Kidney (tissue), 14 donors: ENCODE results near the gene TYMP. TPM values are rescaled to one million over a fixed set of nuclear protein-coding genes. Genes with fewer than 3 reads are reported as not detected.

Source experiments
- DNase-seq, 5 donors: peaks; one replicate each; pipeline ENCODE4 v3.0.0-alpha.2; 2013 to 2020
- FAIRE-seq: peaks from 2 replicates; lab custom pipeline; 2012; peaks lifted over from hg19 to GRCh38; lab: Jason Lieb, UNC
- H3K27ac ChIP-seq, 2 donors: one replicate each; pipeline ENCODE4 v1.7.0; 2013; ENCODE audit warnings: low read depth in 2 of 2, low read length in 2 of 2, inconsistent platforms in 1 of 2
- H3K27me3 ChIP-seq: one replicate; pipeline ENCODE4 v1.7.1; 2013; ENCODE audit warnings: low read length, inconsistent platforms; ENCODE audit not compliant: control insufficient read depth, insufficient read depth
- H3K36me3 ChIP-seq, 3 donors: one replicate each; pipeline versions ENCODE4 v1.7.0 to v1.7.1; 2013; ENCODE audit warnings: low read length in 3 of 3, control low read depth in 1 of 3, inconsistent platforms in 1 of 3; ENCODE audit not compliant: insufficient read depth in 3 of 3, control insufficient read depth in 2 of 3
- H3K4me1 ChIP-seq, 3 donors: one replicate each; pipeline versions ENCODE4 v1.7.0 to v1.7.1; 2013; ENCODE audit warnings: low read length in 3 of 3, inconsistent platforms in 1 of 3, low read depth in 1 of 3; ENCODE audit not compliant: control insufficient read depth in 2 of 3, insufficient read depth in 2 of 3
- H3K4me3 ChIP-seq, 3 donors: one replicate each; pipeline versions ENCODE4 v1.7.0 to v1.8.1; 2013; ENCODE audit warnings: low read length in 3 of 3, control low read depth in 1 of 3, inconsistent platforms in 1 of 3
- H3K9ac ChIP-seq, 3 donors: one replicate each; pipeline versions ENCODE4 v1.7.0 to v1.7.1; 2013; ENCODE audit warnings: low read length in 3 of 3, control low read depth in 1 of 3, inconsistent platforms in 1 of 3
- H3K9me3 ChIP-seq, 3 donors: one replicate each; pipeline versions ENCODE4 v1.7.0 to v1.7.1; 2013; ENCODE audit warnings: low read length in 3 of 3, control low read depth in 1 of 3, inconsistent platforms in 1 of 3; ENCODE audit not compliant: control insufficient read depth in 2 of 3, insufficient read depth in 1 of 3
- intact Hi-C: fragments of 100-400 bp; cut with DNase I; formaldehyde crosslinking; loops from one replicate; pipeline ENCODE4 v1.11.1; 2022
- polyA plus RNA-seq: library from polyadenylated mRNA; stranded (reverse); fragments of 350-450 nt; fragmentation: Illumina TruSeq; extraction: RNeasy Lipid Tissue Mini Kit (QIAGEN cat#74804); gene quantifications from one replicate; pipeline ENCODE4 v1.2.3, GENCODE V29; 2014; ENCODE audit warnings: low read depth, low replicate concordance; ENCODE audit not compliant: insufficient read depth
- total RNA-seq: library from RNA; stranded (reverse); fragmentation: NEBNext Ultra II Directional; extraction: Animal tissue kit (Norgen Biotek cat#: 25700); gene quantifications from one replicate; pipeline ENCODE4 v1.2.1, GENCODE V29; 2021
- TF ChIP-seq, protein P1 (sequence below): IDR thresholded peaks from 3 replicates; pipeline ENCODE4 v1.5.1; 2012; ENCODE audit warnings: mild to moderate bottlenecking, moderate library complexity, borderline replicate concordance; ENCODE audit not compliant: insufficient read depth; ENCODE audit errors: extremely low read depth
- donor health status: control.
- donor health status: control.
- donor health status: control.
- donor health status: control.
- donor health status: control.
- donor health status: DM: yes; HTN: yes; CAD: no.
- donor health status: Normal renal cell carcinoma (clear cell type).

TYMP gene
- total and polyA plus RNA-seq, 2 donors from 2014 or later = 22.2 to 163 TPM

DNA sequence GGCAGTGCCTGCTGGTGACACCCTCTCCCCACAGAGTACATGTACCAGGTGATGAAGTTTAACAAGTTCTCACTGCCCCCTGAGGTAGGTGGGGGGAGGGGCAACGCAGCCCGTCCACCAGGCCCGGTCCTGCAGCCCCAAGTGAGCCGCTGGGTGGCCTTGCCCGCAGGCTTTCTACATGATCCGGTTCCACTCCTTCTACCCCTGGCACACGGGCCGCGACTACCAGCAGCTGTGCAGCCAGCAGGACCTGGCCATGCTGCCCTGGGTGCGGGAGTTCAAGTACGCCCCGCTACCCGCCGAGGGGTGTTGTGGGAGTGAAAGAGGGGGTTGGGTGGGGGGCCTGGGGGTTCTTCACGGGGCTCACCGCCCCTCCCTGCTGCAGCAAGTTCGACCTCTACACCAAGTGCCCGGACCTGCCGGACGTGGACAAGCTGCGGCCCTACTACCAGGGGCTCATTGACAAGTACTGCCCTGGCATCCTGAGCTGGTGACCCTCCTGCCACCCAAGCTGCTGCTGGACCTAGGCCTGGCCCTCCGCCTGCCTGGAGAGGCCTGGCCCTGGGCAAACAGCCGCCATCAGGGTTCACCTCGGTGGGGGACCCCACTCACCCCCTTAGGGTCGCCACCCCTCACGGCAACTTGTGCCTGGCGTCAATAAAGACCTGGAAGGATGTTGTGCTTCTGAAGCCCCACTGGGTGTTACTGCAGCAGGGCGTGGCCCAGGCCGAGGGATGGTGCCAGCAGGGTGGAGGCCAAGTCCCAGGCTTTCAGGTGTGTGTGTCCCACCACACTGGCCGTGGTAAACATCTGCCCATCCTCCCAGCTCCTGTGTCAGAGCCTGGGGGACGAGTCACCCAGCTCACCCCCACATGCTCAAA, 40.2 kb downstream of the TYMP start:
- H3K36me3 ChIP-seq = peaks cover 0 to 4% (median 0%) of the 10 kb centered on the region in 3 donors
- TF ChIP-seq, protein P1, sequence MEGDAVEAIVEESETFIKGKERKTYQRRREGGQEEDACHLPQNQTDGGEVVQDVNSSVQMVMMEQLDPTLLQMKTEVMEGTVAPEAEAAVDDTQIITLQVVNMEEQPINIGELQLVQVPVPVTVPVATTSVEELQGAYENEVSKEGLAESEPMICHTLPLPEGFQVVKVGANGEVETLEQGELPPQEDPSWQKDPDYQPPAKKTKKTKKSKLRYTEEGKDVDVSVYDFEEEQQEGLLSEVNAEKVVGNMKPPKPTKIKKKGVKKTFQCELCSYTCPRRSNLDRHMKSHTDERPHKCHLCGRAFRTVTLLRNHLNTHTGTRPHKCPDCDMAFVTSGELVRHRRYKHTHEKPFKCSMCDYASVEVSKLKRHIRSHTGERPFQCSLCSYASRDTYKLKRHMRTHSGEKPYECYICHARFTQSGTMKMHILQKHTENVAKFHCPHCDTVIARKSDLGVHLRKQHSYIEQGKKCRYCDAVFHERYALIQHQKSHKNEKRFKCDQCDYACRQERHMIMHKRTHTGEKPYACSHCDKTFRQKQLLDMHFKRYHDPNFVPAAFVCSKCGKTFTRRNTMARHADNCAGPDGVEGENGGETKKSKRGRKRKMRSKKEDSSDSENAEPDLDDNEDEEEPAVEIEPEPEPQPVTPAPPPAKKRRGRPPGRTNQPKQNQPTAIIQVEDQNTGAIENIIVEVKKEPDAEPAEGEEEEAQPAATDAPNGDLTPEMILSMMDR = no peak
- no peak for FAIRE-seq
- no peak overlapping the region for H3K27ac ChIP-seq
- no peaks in the 10 kb centered on the region for H3K27me3 ChIP-seq
- peaks cover 0 to 11% (median 0%) of the 10 kb centered on the region in 3 donors for H3K4me1 ChIP-seq
- DNase-seq = peak in 1 of 5 donors; percentile 66
- H3K9ac ChIP-seq = no peak overlapping the region
- peak overlapping the region in 1 of 3 donors; percentile 56 for H3K4me3 ChIP-seq
- H3K9me3 ChIP-seq = no peaks in the 10 kb centered on the region
- intact Hi-C loops = no loop called here

- intact Hi-C loops = no loop called here
- no peak for FAIRE-seq
- Histone ChIP-seq H3K36me3 (peaks cover 0 to 4% (median 0%) of the 10 kb centered on the region in 3 donors), H3K4me3 (peak overlapping the region in 2 of 3 donors; percentile 39 to 57), H3K9me3 (no peaks in the 10 kb centered on the region), H3K4me1 (peaks cover 0 to 13% (median 0%) of the 10 kb centered on the region in 3 donors), H3K27ac (no peak overlapping the region), H3K9ac (no peak overlapping the region), H3K27me3 (no peaks in the 10 kb centered on the region)
- TF ChIP-seq, protein P1 = no peak
- DNase-seq = no peak
Measured at GRCh38 chr22:50488886-50489285, 40.9 kb downstream of the TYMP start.

- H3K9me3 ChIP-seq = no peaks in the 10 kb centered on the region
- intact Hi-C loops = no loop called here
Measured at GRCh38 chr22:50488006-50488677, 41.7 kb downstream of the TYMP start.

More at GRCh38 chr22:50488006-50488677, 41.7 kb downstream of the TYMP start:
- Histone ChIP-seq H3K4me1 (peaks cover 0 to 13% (median 0%) of the 10 kb centered on the region in 3 donors), H3K36me3 (peaks cover 0 to 4% (median 0%) of the 10 kb centered on the region in 3 donors), H3K9ac (peak overlapping the region in 1 of 3 donors; percentile 51), H3K27me3 (no peaks in the 10 kb centered on the region), H3K4me3 (peak overlapping the region in 2 of 3 donors; percentile 69 to 75), H3K27ac (no peak overlapping the region)
- FAIRE-seq = no peak
- DNase-seq = peak in 1 of 5 donors; percentile 60
- TF ChIP-seq, protein P1 = no peak
